Thymus (tissue), 11 donors: Measurements from ENCODE around the gene UGT2B17. TPM values are rescaled to one million over a fixed set of nuclear protein-coding genes. Genes with fewer than 3 reads are reported as not detected.
"Not testable (repeated sequence)": the region's sequence is repeated elsewhere in the genome, so short reads cannot be mapped to it uniquely, and the experiment has no call there.

Experiments
- DNase-seq, 9 donors: peaks; one replicate each; pipeline ENCODE4 v3.0.0-alpha.2; 2013; ENCODE audit warnings: low spot score in 9 of 9, low read depth in 6 of 9, missing footprints in 1 of 9
- H3K27ac ChIP-seq, 2 donors: one replicate each; pipeline ENCODE4 v1.5.1; 2013; ENCODE audit warnings: control low read depth in 1 of 2, low read depth in 1 of 2, low read length in 1 of 2, mild to moderate bottlenecking in 1 of 2, moderate library complexity in 1 of 2
- H3K27me3 ChIP-seq, 2 donors: one replicate each; pipeline ENCODE4 v1.5.1; 2013; ENCODE audit warnings: low read length in 1 of 2; ENCODE audit not compliant: control insufficient read depth in 2 of 2, insufficient read depth in 1 of 2
- H3K36me3 ChIP-seq, 2 donors: one replicate each; pipeline ENCODE4 v1.5.1; 2013; ENCODE audit warnings: low read length in 1 of 2, mild to moderate bottlenecking in 1 of 2, moderate library complexity in 1 of 2; ENCODE audit not compliant: control insufficient read depth in 2 of 2, insufficient read depth in 2 of 2
- H3K4me1 ChIP-seq, 2 donors: one replicate each; pipeline ENCODE4 v1.5.1; 2013; ENCODE audit warnings: low read length in 2 of 2; ENCODE audit not compliant: control insufficient read depth in 2 of 2, insufficient read depth in 2 of 2
- H3K4me3 ChIP-seq, 2 donors: one replicate each; pipeline ENCODE4 v1.5.1; 2013; ENCODE audit warnings: low read length in 2 of 2, control low read depth in 1 of 2, mild to moderate bottlenecking in 1 of 2
- H3K9me3 ChIP-seq, 2 donors: one replicate each; pipeline ENCODE4 v1.5.1; 2013; ENCODE audit warnings: low read length in 1 of 2, mild to moderate bottlenecking in 1 of 2; ENCODE audit not compliant: control insufficient read depth in 2 of 2, insufficient read depth in 1 of 2
- WGBS: extraction: QIAGEN DNeasy Blood & Tissue Kit; methylation state at CpG from one replicate; pipeline ENCODE4 v1.1.7; 2013; 5-methylcytosine and 5-hydroxymethylcytosine counted together
- polyA plus RNA-seq: library from polyadenylated mRNA; stranded (reverse); fragments of 200-250 nt; gene quantifications from one replicate; pipeline ENCODE4 v1.2.3, GENCODE V29; 2013
- total RNA-seq: library from RNA; stranded (reverse); fragments of 120-200 nt; gene quantifications from one replicate; pipeline ENCODE4 v1.2.4, GENCODE V29; 2013
- donor health status: healthy.

UGT2B17 gene
- total and polyA plus RNA-seq, 2 donors = 0.28 to 2.1 TPM

GRCh38 chr4:68575081-68575480, 1.0 kb downstream of the UGT2B17 start:
- H3K4me3 ChIP-seq = no peak overlapping the region
- no peak for DNase-seq
- no peaks in the 10 kb centered on the region for H3K4me1 ChIP-seq
- no peaks in the 10 kb centered on the region for H3K36me3 ChIP-seq
- H3K27me3 ChIP-seq = no peaks in the 10 kb centered on the region
- 98% methylated on average over 1 of the region's 1 CpG for WGBS
- no peak overlapping the region for H3K27ac ChIP-seq
- H3K9me3 ChIP-seq = no peaks in the 10 kb centered on the region

- Histone ChIP-seq H3K4me3 (no peak overlapping the region), H3K9me3 (no peaks in the 10 kb centered on the region), H3K4me1 (no peaks in the 10 kb centered on the region), H3K36me3 (no peaks in the 10 kb centered on the region), H3K27ac (no peak overlapping the region), H3K27me3 (no peaks in the 10 kb centered on the region)
- no peak for DNase-seq
- WGBS = 97% methylated on average over 3 of the region's 3 CpGs
Measured at GRCh38 chr4:68572653-68573170, 3.4 kb downstream of the UGT2B17 start.

DNA sequence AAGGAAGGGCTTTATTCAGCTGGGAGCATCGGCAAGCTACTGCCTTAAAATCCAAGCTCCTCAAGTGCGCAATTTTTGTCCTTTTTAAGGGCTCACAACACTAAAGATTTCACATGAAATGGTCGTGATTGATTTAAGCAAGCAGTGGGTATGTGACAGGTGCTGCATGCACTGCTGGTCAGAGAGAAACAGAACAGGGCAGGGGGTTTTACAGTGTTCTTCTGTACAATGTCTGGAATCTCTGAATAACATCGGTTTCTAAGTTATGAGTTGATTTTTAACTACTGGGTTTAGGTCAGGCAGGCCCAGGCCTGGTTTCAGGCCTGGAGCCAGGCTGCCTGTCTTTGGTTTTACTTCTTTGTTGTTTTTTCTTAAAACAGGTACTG, 6.0 kb downstream of the UGT2B17 start:
- WGBS = 92% methylated on average over 4 of the region's 4 CpGs
- H3K27me3 ChIP-seq = no peaks in the 10 kb centered on the region
- no peak for DNase-seq
- no peak overlapping the region for H3K27ac ChIP-seq
- no peaks in the 10 kb centered on the region for H3K4me1 ChIP-seq
- H3K9me3 ChIP-seq = no peaks in the 10 kb centered on the region
- no peak overlapping the region for H3K4me3 ChIP-seq
- H3K36me3 ChIP-seq = no peaks in the 10 kb centered on the region

- WGBS = 95% methylated on average over 7 of the region's 7 CpGs
- no peak overlapping the region for H3K4me3 ChIP-seq
Measured at GRCh38 chr4:68569466-68570121, 6.5 kb downstream of the UGT2B17 start.

DNA sequence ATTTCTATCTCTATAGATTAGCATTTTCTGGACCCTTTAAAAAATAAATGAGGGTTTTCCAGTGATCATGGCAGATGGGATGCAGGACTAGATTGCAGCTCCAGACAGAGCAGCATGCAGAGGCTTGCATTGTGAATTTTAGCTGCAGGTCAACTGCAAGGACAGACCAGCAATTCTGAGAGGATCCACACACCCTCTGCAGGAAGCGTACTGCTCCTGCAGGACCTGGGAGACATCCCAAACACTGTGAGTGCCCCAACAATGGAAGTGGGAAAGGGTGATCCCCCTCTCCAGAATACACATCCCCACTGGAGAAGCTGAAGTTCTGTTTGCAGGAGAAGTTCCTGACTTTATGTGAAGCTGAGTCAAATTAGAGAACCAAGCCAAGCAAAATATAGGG, 7.1 kb downstream of the UGT2B17 start:
- H3K36me3 ChIP-seq, H3K27ac ChIP-seq, H3K4me1 ChIP-seq, H3K27me3 ChIP-seq, H3K4me3 ChIP-seq, H3K9me3 ChIP-seq, DNase-seq: not testable (repeated sequence)
- 88% methylated on average over 1 of the region's 1 CpG for WGBS

More at GRCh38 chr4:68569466-68570121, 6.5 kb downstream of the UGT2B17 start:
- H3K27ac ChIP-seq = no peak overlapping the region
- no peak for DNase-seq
- H3K4me1 ChIP-seq = no peaks in the 10 kb centered on the region
- H3K27me3 ChIP-seq = no peaks in the 10 kb centered on the region
- H3K9me3 ChIP-seq = no peaks in the 10 kb centered on the region
- H3K36me3 ChIP-seq = no peaks in the 10 kb centered on the region

DNA sequence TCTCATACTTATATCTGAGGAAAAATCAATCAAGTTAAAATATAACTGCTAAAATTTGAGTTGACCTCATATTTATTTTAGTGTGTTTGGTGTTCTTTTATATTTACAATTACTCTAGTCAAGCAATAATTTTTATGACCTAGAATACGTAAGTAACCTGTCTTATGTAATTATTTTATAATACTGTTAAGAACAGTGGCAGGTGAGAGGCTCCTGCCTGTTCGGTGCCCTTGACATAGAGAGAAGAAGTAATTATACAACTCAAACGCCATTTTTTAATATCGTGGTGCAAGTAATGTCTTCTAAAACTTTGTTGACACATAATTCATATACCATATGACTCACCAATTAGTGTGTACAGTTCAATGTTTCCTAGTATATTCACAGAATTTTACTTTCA, 7.6 kb downstream of the UGT2B17 start:
- 57% methylated on average over 4 of the region's 4 CpGs for WGBS

DNA sequence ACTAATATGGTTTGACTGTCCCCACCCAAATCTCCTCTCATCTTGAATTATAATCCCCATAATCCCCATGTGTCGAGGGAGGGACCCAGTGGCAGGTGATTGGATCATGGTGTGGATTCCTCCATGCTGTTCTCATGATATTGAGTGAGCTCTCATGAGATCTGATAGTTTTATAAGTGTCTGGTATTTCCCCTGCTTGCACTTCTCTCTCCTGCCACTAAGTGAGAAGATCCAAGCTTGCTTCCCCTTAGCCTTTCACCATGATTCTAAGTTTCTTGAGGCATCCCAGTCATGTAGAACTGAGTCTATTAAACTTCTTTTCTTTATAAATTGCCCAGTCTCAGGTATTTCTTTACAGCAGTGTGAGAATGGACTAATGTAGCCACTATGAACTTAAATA, 9.8 kb downstream of the UGT2B17 start:
- H3K4me3 ChIP-seq, H3K9me3 ChIP-seq, H3K27ac ChIP-seq, H3K36me3 ChIP-seq, H3K4me1 ChIP-seq, DNase-seq, H3K27me3 ChIP-seq: not testable (repeated sequence)
- 82% methylated on average over 1 of the region's 1 CpG for WGBS

More for the DNA sequence above, 7.6 kb downstream of the UGT2B17 start:
- not testable (repeated sequence) for H3K27me3 ChIP-seq, H3K4me1 ChIP-seq, H3K4me3 ChIP-seq, H3K9me3 ChIP-seq, H3K36me3 ChIP-seq, H3K27ac ChIP-seq, DNase-seq

- H3K4me3 ChIP-seq, DNase-seq, H3K9me3 ChIP-seq, H3K27me3 ChIP-seq, H3K27ac ChIP-seq, H3K36me3 ChIP-seq, H3K4me1 ChIP-seq: not testable (repeated sequence)
- WGBS = 97% methylated on average over 1 of the region's 1 CpG
Measured at GRCh38 chr4:68565082-68565481, 11.0 kb downstream of the UGT2B17 start.

DNA sequence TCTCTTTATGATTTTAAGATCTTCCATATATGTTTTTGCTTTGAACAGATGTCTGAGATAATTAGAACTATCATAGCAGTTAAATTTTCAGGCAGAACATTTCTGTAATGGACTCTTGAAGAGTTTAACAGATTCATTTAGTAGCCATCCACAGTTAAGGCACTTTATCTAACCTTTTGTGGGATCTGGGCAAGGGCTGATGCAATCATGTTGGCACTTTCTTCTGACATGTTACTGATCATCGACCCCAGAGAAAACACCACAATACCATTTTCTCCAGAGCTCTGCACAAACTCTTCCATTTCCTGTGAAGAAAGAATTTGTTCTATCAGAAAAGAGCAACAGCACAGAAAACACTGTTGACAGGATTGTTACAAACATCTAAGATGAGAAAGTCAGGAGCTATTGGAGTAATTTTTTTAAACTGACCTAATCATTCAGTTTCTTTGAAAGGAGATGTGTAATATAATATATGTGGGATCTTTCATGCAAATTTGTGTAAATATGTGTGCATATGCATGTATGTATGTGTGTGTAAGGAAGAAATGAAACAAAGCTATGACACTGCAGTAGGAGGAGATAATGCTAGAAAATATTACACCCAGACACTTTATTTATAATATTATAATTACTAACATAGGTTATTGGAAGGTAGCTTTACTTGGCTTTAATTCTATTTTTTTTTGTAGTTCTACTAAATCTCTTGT, 15.6 kb downstream of the UGT2B17 start:
- not testable (repeated sequence) for H3K4me3 ChIP-seq, H3K27me3 ChIP-seq, H3K36me3 ChIP-seq, H3K4me1 ChIP-seq, H3K27ac ChIP-seq, DNase-seq, H3K9me3 ChIP-seq
- WGBS = no CpG with 5 or more reads among the region's 1 CpG
